ENCODE data around the gene NFS1.

NFS1 gene

GRCh38 chr20:35636095-35636494 is 63.1 kb downstream of the NFS1 start:
- no peak for DNase-seq

- no peak for DNase-seq
Observed at GRCh38 chr20:35635652-35636051, 63.5 kb downstream of the NFS1 start.

- no peak for DNase-seq
Observed at GRCh38 chr20:35632539-35633115, 66.5 kb downstream of the NFS1 start.

- DNase-seq = no peak
Observed at GRCh38 chr20:35630636-35631035, 68.5 kb downstream of the NFS1 start.

DNA sequence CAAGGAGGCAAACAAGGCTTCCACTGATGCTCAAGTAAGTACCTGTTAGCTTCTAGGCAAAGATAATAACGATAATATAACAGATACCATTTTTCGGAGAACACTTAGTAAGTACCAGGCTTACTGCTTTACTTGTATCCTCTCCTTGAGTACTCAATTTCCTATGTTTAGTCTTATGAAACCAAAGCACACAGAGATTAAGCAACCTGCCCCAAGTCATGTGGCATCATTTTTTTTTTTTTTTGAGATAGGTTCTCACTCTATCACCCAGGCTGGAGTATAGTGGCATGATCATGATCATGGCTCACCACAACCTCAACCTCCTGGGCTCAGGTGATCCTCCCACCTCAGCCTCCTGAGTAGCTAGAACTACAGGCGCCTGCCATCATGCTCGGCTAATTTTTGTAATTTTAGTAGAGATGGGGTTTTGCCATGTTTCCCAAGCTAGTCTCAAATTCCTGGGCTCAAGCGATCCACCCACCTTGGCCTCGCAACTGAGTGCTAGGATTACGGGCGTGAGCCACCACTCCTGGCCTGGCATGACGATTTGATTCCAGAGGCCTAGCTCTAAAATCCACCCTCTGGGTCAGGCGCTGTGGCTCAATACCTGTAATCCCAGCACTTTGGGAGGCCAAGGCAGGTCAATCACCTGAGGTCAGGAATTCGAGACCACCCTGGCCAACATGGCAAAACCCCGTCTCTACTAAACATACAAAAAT is 69.6 kb downstream of the NFS1 start:
- DNase-seq = no peak

- no peak for DNase-seq
Observed at GRCh38 chr20:35627121-35627520, 72.0 kb downstream of the NFS1 start.

DNA sequence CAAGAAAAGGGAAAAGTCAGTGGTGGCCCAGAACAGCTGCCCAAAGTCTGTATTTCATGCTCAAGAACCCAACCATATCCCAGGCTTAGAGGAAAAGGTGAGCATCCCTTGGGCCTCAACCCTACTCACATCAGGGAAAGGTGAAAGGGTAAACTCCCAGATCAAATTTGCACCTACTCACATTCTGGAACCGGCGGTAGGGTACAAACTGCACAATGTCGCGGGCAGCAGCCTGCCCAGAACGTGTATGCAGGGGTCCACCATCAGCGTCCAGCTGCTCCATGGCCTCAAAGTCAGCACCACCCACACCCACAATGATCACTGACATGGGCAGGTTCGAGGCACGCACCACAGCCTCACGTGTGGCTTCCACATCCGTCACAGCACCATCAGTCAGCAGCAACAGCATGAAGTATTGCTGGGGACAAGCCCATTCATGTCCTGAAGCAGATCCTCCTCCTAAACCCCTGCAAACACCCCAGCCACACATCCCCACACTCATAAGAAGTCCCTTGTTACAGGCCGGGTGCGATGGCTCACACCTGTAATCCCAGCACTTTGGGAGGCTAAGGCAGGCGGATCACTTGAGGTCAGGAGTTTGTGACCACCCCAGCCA is 72.7 kb downstream of the NFS1 start:
- no peak for DNase-seq

GRCh38 chr20:35625584-35626385 is 73.4 kb downstream of the NFS1 start:
- DNase-seq = no peak

DNA sequence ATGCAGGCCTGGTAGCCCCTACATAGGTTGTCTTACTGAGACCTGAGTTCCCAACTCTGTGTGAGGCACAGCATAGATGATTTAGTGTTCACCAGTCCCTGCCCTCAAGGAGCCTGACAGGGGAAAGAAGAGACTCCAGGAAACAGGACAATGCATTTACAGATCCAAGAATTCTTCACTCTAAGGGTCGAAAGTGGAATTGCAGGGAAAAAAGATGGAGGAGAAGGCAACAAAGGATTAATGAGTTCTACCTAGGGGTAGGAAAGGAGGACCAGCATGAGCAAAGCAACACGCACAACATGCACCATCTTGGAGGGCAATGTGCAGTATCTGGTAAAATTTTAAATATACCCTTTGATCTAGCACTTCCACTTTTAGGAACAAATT is 77.6 kb downstream of the NFS1 start:
- no peak for DNase-seq

GRCh38 chr20:35620818-35621559 is 78.2 kb downstream of the NFS1 start:
- no peak for DNase-seq

DNA sequence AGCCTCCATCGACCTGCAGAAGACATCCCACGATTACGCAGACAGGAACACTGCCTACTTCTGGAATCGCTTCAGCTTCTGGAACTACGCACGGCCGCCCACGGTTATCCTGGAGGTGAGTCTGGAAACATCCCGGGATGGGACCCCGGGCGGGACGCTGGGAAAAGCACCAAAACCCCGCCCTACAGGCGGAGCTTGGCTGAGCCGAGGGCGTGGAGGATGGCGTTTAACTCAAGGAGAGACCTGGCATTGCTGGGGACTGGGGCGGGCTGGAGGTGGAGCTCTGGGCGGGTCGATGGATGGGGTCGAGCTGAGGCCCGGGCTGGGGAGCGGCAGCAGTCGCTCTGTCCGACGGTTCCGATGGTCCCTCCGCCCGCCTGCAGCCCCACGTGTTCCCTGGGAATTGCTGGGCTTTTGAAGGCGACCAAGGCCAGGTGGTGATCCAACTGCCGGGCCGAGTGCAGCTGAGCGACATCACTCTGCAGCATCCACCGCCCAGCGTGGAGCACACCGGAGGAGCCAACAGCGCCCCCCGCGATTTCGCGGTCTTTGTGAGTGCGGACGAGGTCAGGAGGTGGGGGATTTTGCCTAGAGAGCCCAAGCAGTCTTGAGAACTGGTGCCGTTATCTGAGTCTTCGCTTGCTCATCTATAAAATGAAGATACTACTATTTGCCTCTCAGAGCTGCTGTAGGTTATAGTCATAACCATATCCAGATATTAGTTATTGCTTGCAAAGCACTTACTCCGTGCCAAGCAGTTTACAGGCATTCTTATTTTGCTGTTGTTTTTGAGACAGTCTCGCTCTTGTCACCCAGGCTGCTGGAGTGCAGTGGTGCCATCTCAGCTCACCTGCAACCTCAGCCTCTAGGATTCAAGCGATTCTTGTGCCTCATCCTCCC is 79.7 kb downstream of the NFS1 start:
- DNase-seq = peak; percentile 52 to 79 (median 66)

DNA sequence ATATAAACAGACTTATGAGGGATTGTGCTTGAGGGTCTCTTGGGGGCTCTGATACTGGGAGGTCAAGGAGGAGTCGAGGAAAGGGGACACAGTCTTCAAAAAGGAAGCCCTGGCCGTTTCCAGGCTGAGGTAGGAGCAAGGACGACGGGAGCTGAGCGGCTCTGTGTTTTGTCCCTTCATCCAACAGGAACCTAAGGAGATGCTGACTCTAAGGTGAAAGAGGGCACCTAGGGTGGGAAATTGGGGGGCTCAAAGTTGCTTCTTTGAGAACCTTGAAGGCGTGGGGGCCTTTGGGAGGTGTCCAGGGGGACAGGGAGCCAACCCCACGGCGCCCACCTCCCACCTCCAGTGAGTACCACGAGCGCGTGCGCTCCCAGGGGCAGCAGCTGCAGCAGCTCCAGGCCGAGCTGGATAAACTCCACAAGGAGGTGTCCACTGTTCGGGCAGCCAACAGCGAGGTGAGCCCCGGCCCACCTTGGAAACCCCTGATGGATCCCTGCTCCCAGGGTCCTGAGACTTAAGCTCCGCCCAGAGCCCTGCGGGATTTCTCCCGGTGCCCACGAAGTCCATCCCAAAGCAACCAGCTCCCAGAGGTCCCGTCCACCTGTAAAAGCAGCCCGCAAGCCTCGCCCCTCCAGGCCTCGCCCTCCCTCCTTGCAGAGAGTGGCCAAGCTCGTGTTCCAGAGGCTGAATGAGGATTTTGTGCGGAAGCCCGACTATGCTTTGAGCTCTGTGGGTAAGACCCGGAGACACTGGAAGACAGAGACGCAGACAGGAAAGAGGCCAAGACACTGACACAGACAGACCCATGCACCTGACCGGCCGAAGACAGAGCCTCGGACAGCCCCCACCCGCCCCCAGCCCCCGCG is 80.7 kb downstream of the NFS1 start:
- peak in 3 of 6 experiments; percentile 44 to 58 (median 47) for DNase-seq
